ENCODE data around the gene TTC19.

- TF ChIP-seq, protein P1, sequence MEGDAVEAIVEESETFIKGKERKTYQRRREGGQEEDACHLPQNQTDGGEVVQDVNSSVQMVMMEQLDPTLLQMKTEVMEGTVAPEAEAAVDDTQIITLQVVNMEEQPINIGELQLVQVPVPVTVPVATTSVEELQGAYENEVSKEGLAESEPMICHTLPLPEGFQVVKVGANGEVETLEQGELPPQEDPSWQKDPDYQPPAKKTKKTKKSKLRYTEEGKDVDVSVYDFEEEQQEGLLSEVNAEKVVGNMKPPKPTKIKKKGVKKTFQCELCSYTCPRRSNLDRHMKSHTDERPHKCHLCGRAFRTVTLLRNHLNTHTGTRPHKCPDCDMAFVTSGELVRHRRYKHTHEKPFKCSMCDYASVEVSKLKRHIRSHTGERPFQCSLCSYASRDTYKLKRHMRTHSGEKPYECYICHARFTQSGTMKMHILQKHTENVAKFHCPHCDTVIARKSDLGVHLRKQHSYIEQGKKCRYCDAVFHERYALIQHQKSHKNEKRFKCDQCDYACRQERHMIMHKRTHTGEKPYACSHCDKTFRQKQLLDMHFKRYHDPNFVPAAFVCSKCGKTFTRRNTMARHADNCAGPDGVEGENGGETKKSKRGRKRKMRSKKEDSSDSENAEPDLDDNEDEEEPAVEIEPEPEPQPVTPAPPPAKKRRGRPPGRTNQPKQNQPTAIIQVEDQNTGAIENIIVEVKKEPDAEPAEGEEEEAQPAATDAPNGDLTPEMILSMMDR (conservative IDR thresholded peaks at IDR 0.05), result no peak
- no peak for TF ChIP-seq ZFX (IDR thresholded peaks at IDR 0.05)
Observed at GRCh38 chr17:16072031-16072430, 72.4 kb downstream of the TTC19 start.

Measured in C4-2B (cell line).